Panc1 (cell line): ENCODE data around the gene ZDHHC14. TPM values are rescaled to one million over a fixed set of nuclear protein-coding genes. Genes with fewer than 3 reads are reported as not detected.
A peak's percentile ranks its signal among the peaks of the same experiment; 100 is the strongest.

Experiments
- ATAC-seq: fragments of 200-7000 bp; cut with Tn5 transposase; 2 replicates; pipeline ENCODE4 v1.9.1; 2020; ENCODE audit warnings: mild to moderate bottlenecking, moderate library complexity
- BruUV-seq: library from RNA; stranded (reverse); fragments of 400-500 nt; replicated peaks from 2 replicates; lab custom pipeline; 2021; lab: Mats Ljungman, UMichigan
- CTCF ChIA-PET: fragments of 300-600 bp; sonication (Branson Sonifier 250); formaldehyde crosslinking; loops from one replicate; lab custom pipeline; 2022; ENCODE audit warnings: antibody characterized with exemption; lab: Charles Lee
- POLR2A ChIA-PET: fragments of 300-600 bp; sonication (Branson Sonifier 250); formaldehyde crosslinking; loops from one replicate; lab custom pipeline; 2022; ENCODE audit warnings: antibody characterized with exemption; lab: Charles Lee
- DNase-seq: peaks from one replicate; pipeline ENCODE4 v3.0.0-alpha.2; 2010; ENCODE audit warnings: low read depth, low spot score
- H3K27ac ChIP-seq: 2 replicates; pipeline ENCODE4 v1.5.1; 2011; ENCODE audit warnings: mild to moderate bottlenecking, low read length, inconsistent platforms
- H3K27me3 ChIP-seq: fragments of 200-500 bp; sonication (Bioruptor generic); 2 replicates; pipeline ENCODE4 v1.6.0; 2014; ENCODE audit warnings: low read length, inconsistent platforms; ENCODE audit not compliant: control insufficient read depth, insufficient read depth
- H3K36me3 ChIP-seq: fragments of 200-500 bp; sonication (Bioruptor generic); 2 replicates; pipeline ENCODE4 v1.5.1; 2014; ENCODE audit warnings: inconsistent platforms, mild to moderate bottlenecking, low read length, moderate library complexity; ENCODE audit not compliant: control insufficient read depth, insufficient read depth
- H3K4me1 ChIP-seq: 2 replicates; pipeline ENCODE4 v1.5.1; 2011; ENCODE audit warnings: inconsistent platforms, mild to moderate bottlenecking, low read length, moderate library complexity; ENCODE audit not compliant: control insufficient read depth, insufficient read depth
- H3K4me3 ChIP-seq, 2 experiments: 2 replicates each; pipeline ENCODE4 v1.5.1; 2011 to 2012; ENCODE audit warnings: low read depth in 2 of 2, low read length in 2 of 2, mild to moderate bottlenecking in 2 of 2, inconsistent platforms in 1 of 2, moderate library complexity in 1 of 2
- H3K9me3 ChIP-seq: fragments of 200-500 bp; sonication (Bioruptor generic); 2 replicates; pipeline ENCODE4 v1.5.1; 2014; ENCODE audit warnings: low read depth, mild to moderate bottlenecking, inconsistent platforms, low read length, moderate library complexity; ENCODE audit not compliant: control insufficient read depth, insufficient read depth
- CTCF ChIP-seq: fragments of 450-650 bp; IDR thresholded peaks from 2 replicates; pipeline ENCODE4 v1.5.1; 2017; ENCODE audit warnings: mild to moderate bottlenecking
- POLR2AphosphoS5 ChIP-seq: IDR thresholded peaks from 2 replicates; pipeline ENCODE4 v1.6.1; 2012; ENCODE audit warnings: mild to moderate bottlenecking, low read depth, low read length, moderate library complexity
- REST ChIP-seq, 2 experiments: IDR thresholded peaks; 2 replicates each; pipeline ENCODE4 v1.6.1; 2011 to 2012; ENCODE audit warnings: low read depth in 2 of 2, control low read depth in 1 of 2, low read length in 1 of 2, mild to moderate bottlenecking in 1 of 2, moderate library complexity in 1 of 2; ENCODE audit not compliant: insufficient read depth in 1 of 2
- SIN3A ChIP-seq: IDR thresholded peaks from 2 replicates; pipeline ENCODE4 v1.6.1; 2012; ENCODE audit warnings: low read depth, mild to moderate bottlenecking, low read length, moderate library complexity, borderline replicate concordance; ENCODE audit not compliant: insufficient read depth
- TCF7L2 ChIP-seq: IDR thresholded peaks from 2 replicates; pipeline ENCODE4 v1.6.1; 2011; ENCODE audit warnings: mild to moderate bottlenecking, low read depth, low read length, inconsistent platforms
- in situ Hi-C: cut with HindIII; loops from 2 replicates; pipeline ENCODE4 v1.10.0; 2016; ENCODE audit warnings: low sequenced_read_pairs, low pct_unique_long_range_greater_than_20kb
- intact Hi-C: fragments of 100-400 bp; cut with micrococcal nuclease; formaldehyde crosslinking; loops from one replicate; pipeline ENCODE4 v1.10.0; 2022; ENCODE audit not compliant: unreplicated experiment
- total RNA-seq: library from RNA; stranded (reverse); gene quantifications from one replicate; pipeline ENCODE4 v1.2.1, GENCODE V29; 2021; ENCODE audit not compliant: unreplicated experiment

ZDHHC14 gene
- total RNA-seq, 1 experiment from 2014 or later: 19.9 TPM

- DNase-seq: no peak
- CTCF ChIA-PET: no interaction called here
- BruUV-seq: no TSS peak
- intact Hi-C loops (loop anchor here (2.0 to 10.0 kb wide), 2 partner anchors 212 to 282 kb away; partner anchors contain the start of gene ZDHHC14), in situ Hi-C loops (no loop called here)
- Histone ChIP-seq H3K27me3 (no peaks in the 10 kb centered on the region), H3K27ac (no peak overlapping the region), H3K36me3 (no peaks in the 10 kb centered on the region), H3K4me3 (no peak overlapping the region), H3K9me3 (no peaks in the 10 kb centered on the region), H3K4me1 (no peaks in the 10 kb centered on the region)
- ATAC-seq: no peak
- no peak for TF ChIP-seq SIN3A
- no peak for TF ChIP-seq REST (IDR thresholded peaks at IDR 0.05; ENCODE audit: insufficient read depth in 1 of 2, low read depth in 2 of 2, low read length in 1 of 2)
- TF ChIP-seq CTCF: no peak
- no peak for TF ChIP-seq POLR2AphosphoS5
- TF ChIP-seq TCF7L2: no peak
- POLR2A ChIA-PET: no interaction called here
These were observed 215.9 kb downstream of the ZDHHC14 start for GRCh38 chr6:157596886-157597285.

GRCh38 chr6:157597461-157598312 is 216.7 kb downstream of the ZDHHC14 start:
- H3K27me3 ChIP-seq: no peaks in the 10 kb centered on the region
- TF ChIP-seq SIN3A (no peak), CTCF (peak; percentile 84)
- BruUV-seq: no TSS peak
- CTCF ChIA-PET: no interaction called here
- no peaks in the 10 kb centered on the region for H3K9me3 ChIP-seq
- H3K4me1 ChIP-seq: no peaks in the 10 kb centered on the region
- intact Hi-C loops (loop anchor here (2.0 to 10.0 kb wide), 2 partner anchors 213 to 283 kb away; partner anchors contain the start of gene ZDHHC14), in situ Hi-C loops (no loop called here)
- DNase-seq: no peak
- no peaks in the 10 kb centered on the region for H3K36me3 ChIP-seq
- POLR2A ChIA-PET: no interaction called here
- H3K4me3 ChIP-seq: no peak overlapping the region
- peak; percentile 87 for ATAC-seq
- H3K27ac ChIP-seq: no peak overlapping the region
